GM19467 (cell line): ENCODE measurements around the gene MEIOSIN.

Experiments
- ATAC-seq: cut with Tn5 transposase; IDR thresholded peaks from one replicate; pipeline ENCODE4 v1.9.1; 2021; ENCODE audit warnings: mild to moderate bottlenecking, moderate library complexity; ENCODE audit not compliant: unreplicated experiment

The MEIOSIN gene

DNA sequence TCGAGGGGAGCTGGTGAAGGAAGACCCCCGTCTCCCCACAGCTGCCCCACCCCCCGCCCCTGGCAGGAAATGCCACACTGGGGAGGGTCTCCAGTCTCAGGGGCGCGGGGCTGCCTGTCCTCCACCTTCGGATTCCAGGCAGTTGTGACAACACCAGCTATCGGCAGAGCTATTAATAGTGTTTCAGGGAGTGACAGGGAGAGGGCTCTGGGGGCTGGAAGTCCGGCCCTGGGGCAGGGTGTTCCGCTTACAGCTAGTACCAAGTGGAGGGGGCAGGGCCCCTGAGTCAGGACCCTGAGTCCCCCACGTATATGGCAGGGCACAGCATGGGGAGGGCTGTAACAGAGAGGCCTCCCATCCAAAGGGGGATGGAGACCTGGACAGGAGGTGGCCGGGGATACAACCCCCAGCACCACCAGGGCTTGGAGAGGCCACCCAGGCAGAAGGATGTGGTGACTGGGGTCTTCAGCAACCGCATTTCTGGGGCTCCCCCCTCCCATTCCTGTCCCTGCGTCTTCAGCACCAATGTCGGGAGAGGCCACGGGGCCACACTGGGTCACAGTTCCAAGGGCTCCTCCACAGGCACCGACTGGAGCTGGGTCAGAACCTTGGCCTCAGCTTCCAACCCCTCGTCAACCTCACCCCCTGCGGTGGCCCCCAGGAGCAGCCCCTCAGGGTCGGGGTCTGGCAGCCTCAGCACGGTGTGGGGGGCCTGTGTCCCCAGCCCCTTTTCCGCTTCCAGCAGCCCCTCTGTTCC lies 31.9 kb downstream of the MEIOSIN start:
- no peak for ATAC-seq

- ATAC-seq: no peak
Measured at GRCh38 chr19:45765702-45766295, 32.6 kb downstream of the MEIOSIN start.

DNA sequence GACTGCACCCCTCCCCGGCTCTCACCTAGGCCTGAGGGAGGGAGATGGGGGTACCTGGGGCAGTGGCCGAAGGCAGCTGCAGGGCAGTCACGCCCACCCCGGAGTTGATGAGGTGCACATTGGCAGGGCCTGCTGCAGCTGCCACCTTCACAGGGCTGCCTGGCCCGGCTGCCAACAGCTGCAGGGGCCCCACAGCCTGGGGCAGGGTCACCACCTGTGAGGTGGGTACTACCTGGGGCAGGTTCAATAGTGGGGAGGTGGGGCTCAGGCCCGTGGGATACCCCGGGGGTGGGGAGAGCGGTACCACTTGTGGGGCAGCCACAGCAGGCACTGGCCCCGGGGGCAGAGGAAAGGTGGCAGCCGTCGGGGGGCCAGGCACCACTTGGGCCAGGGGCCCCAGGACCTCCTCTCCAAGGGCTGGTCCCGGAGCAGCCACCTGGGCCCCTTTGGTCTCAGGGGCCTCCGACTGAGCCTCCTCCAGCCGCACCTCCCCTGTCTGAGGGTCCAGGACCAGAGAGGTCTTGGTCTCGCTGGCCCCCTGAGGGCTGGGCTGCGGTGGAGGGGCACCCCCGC lies 33.1 kb downstream of the MEIOSIN start:
- no peak for ATAC-seq

GRCh38 chr19:45766869-45767346 lies 33.7 kb downstream of the MEIOSIN start:
- ATAC-seq: no peak

GRCh38 chr19:45767410-45767880 lies 34.2 kb downstream of the MEIOSIN start:
- no peak for ATAC-seq

DNA sequence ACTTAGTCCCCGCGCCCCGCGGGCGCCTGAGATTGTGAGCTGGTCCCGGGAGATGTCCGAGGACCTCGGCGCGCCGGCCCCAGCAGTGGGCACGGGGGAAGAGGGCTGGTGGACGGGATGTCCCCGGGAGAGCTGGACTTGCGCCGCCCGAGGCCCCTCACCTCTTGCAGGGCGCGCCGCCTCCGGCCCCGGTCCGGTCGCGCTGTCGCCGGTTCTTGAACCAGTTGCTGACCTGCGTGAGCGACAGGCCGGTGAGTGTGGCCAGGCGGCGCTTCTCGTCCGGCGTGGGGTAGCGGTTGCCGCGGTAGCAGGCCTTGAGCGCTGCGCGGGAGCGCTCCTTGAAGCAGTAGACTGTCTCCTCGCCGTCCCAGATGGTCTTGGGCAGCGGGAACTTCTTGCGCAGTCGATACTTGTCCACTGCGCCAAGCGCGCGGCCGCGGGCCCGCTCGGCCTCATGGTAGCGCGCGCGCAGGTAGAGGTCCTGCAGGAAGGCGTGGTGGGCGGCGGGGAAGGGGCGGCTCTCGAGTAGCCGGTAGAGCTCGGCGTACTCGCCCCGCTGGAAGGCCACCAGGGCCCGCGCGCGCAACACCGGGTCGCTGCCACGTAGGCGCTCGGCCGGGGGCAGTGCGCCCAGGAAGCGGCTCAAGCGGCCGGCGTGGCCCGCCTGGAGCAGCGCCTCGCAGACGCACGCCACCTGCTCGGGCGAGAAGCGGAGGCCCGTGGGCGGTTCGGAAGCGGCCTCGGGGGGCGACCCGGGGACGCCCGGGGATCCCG lies 34.8 kb downstream of the MEIOSIN start:
- no peak for ATAC-seq

DNA sequence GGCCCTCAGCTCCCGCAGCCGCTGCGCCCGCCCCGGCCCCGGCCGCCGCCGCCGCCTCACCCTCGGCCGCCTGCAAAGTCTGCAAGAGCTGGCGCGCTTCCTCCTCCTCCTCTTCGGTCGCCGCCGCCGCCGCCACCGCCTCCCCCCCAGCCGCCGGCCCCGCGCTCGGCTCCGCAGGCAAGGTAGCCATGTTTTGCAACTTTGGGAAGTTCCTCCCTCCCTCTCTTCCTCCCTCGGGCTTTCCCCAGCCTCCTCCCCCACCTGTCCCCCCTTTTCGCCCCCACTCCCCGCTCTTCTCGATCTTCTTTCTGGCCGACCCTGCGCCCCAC lies 35.4 kb downstream of the MEIOSIN start:
- ATAC-seq: no peak

- ATAC-seq: peak; percentile 59
Measured at GRCh38 chr19:45768984-45769782, 35.9 kb downstream of the MEIOSIN start, which contains the start of gene SIX5. Gene SIX5 (minus strand): TSS chr19:45769252. CDS start chr19:45768844, 408 bp downstream.

DNA sequence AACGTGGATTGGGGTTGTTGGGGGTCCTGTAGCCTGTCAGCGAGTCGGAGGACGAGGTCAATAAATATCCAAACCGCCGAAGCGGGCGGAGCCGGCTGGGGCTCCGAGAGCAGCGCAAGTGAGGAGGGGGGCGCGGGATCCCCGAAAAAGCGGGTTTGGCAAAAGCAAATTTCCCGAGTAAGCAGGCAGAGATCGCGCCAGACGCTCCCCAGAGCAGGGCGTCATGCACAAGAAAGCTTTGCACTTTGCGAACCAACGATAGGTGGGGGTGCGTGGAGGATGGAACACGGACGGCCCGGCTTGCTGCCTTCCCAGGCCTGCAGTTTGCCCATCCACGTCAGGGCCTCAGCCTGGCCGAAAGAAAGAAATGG lies 36.6 kb downstream of the MEIOSIN start:
- ATAC-seq: no peak

DNA sequence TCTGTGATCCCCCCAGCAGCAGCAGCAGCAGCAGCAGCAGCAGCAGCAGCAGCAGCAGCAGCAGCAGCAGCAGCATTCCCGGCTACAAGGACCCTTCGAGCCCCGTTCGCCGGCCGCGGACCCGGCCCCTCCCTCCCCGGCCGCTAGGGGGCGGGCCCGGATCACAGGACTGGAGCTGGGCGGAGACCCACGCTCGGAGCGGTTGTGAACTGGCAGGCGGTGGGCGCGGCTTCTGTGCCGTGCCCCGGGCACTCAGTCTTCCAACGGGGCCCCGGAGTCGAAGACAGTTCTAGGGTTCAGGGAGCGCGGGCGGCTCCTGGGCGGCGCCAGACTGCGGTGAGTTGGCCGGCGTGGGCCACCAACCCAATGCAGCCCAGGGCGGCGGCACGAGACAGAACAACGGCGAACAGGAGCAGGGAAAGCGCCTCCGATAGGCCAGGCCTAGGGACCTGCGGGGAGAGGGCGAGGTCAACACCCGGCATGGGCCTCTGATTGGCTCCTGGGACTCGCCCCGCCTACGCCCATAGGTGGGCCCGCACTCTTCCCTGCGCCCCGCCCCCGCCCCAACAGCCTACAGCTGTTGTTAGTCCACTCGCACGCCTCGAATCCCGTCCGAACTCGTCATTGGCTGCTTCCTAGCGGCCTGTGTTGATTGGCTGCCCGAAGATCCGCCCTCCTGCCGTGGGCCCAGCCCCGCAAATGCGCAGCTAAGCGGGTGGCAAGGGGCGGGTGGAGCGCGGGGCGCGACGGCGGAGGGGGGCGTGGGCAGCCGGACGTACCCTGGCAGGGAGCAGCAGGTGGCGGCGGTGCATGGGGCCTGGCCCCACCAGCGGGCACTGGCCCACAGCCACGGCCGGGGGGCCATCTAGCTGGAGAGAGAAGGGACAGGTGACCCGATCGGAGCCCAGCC lies 37.2 kb downstream of the MEIOSIN start:
- peak; percentile 46 for ATAC-seq

GRCh38 chr19:45771311-45771933 lies 38.2 kb downstream of the MEIOSIN start:
- ATAC-seq: no peak

GRCh38 chr19:45772130-45772840 lies 39.0 kb downstream of the MEIOSIN start:
- no peak for ATAC-seq

DNA sequence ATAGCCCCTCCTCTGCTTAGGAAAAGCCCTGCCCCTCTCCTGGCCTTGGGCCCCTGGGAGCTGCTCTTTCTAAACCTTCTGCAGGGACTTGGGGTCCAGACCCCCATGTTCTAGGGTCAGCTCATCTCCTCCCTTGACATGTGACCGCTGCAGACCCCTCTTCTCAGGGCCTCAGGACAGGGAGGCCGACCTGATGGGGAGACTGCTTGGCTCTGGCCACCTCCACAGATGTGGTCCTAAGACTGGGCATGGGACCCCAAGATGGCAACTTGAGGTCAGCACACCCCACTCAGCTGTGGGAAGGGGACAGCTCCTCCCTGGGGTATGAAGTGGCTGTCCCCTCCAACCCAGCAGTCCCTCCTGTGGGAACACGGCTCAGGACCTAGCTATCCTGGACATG lies 39.7 kb downstream of the MEIOSIN start:
- ATAC-seq: no peak

DNA sequence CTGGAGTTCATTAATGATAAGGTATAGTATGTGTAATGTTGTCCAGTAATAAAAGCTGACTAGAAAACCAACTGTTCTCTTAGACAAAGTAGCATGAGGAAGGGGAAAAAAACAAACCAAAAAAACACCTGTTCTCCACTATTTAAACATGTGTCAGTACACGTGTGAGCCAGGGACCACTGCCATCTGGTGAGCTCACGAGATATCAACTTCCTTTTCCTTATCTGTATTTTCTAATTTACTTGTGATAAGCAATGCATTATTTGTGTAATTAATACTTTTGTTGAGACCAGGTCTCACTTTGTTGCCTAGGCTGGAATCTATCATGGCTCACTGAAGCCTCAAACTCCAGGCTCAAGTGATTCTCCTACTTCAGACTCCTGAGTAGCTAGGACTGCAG lies 40.1 kb downstream of the MEIOSIN start:
- no peak for ATAC-seq

DNA sequence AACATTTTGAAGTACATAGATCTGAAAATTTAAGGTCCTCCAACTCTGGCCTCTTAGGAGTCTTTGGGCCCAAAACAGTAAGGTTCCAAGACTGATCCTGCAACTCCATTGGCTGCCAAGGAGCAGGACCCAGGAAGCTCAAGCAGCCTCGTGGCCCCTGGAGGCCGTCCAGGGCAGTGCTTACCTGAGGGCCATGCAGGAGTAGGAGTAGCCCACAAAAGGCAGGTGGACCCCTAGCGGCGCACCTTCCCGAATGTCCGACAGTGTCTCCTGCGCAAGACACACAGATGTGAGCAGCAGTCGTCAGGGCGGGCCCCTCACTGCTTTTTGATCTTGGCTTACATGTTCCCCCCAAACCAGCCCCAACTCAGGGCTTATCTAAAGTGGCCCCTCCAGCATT lies 41.5 kb downstream of the MEIOSIN start:
- ATAC-seq: no peak

DNA sequence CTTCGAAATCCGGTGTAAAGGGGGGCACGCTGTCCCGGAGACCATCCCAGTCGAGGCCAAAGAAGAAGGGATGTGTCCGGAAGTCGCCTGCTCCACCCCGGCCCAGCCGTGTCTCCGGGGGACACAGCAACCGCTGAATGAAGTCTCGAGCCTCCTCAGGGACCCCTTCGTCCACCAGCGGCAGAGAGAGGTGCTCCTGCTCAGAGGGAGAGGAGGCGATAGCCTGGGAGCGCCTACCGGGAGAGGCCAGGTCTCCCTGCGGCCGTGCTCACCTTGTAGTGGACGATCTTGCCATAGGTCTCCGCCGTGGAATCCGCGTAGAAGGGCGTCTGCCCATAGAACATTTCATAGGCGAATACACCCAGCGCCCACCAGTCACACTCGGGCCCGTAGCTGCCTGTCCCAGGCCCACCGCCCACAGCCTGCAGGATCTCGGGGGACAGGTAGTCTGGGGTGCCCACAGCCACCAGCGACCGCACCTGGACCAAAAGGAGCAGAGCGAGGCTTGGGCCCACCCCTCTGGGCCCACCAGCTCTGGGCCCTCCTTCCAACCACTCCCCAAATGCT lies 44.2 kb downstream of the MEIOSIN start:
- ATAC-seq: no peak

DNA sequence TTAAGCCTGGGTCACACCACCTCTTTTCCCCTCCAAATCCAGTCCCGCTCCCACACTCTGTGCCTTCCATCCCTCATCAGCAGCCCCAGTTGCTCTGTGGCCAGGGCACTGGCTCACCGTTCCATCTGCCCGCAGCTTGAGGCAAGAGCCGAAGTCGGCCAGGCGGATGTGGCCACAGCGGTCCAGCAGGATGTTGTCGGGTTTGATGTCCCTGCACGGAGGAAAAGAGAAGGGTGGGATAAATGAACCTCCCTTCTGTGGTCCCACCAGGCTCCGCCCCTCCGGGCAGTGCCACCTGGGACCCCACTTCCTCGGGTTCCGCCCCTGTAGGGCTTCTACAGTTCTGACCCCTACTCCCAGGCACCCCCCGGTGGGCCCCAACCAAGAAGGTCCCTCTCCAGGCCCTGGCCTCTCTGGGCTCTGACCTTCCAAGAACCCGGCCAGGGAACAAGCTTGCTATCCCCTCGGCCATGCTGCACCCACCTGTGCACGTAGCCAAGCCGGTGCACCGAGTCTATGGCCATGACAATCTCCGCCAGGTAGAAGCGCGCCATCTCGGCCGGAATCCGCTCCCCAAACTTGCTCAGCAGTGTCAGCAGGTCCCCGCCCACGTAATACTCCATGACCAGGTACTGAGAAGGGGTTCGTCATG lies 44.9 kb downstream of the MEIOSIN start:
- no peak for ATAC-seq
